Erythroblast (primary cell): ENCODE data around the gene CRYBA1.
"Not testable (repeated sequence)": the region's sequence is repeated elsewhere in the genome, so short reads cannot be mapped to it uniquely, and the experiment has no call there.

ENCODE experiments used
- DNase-seq, 2 experiments: peaks; one replicate each; lab custom pipeline; 2025; lab: John Stamatoyannopoulos, UW
- GATA1 ChIP-seq: IDR thresholded peaks from 2 replicates; pipeline ENCODE4 v1.6.1; 2011; ENCODE audit warnings: low read depth, mild to moderate bottlenecking, control low read depth, low read length, moderate library complexity
- POLR2A ChIP-seq: IDR thresholded peaks from 2 replicates; pipeline ENCODE4 v1.6.1; 2011; ENCODE audit warnings: mild to moderate bottlenecking, low read length

Gene CRYBA1

GRCh38 chr17:29247219-29247618, 560 bp downstream of the CRYBA1 start:
- DNase-seq, result no peak
- no peak for TF ChIP-seq POLR2A
- no peak for TF ChIP-seq GATA1

GRCh38 chr17:29248845-29249244, 2.2 kb downstream of the CRYBA1 start:
- no peak for DNase-seq
- TF ChIP-seq POLR2A, result no peak
- TF ChIP-seq GATA1, result no peak

- no peak for TF ChIP-seq POLR2A
- TF ChIP-seq GATA1, result no peak
- DNase-seq, result no peak
These were observed 4.0 kb downstream of the CRYBA1 start for GRCh38 chr17:29250666-29251065.

GRCh38 chr17:29251184-29251583, 4.5 kb downstream of the CRYBA1 start:
- DNase-seq, result no peak
- no peak for TF ChIP-seq GATA1
- TF ChIP-seq POLR2A, result no peak

GRCh38 chr17:29252101-29252791, 5.6 kb downstream of the CRYBA1 start:
- DNase-seq, result peak; percentile 30 to 37
- TF ChIP-seq GATA1, result no peak
- no peak for TF ChIP-seq POLR2A

- no peak for TF ChIP-seq GATA1
These were observed 6.4 kb downstream of the CRYBA1 start for GRCh38 chr17:29253037-29253436.

GRCh38 chr17:29255926-29256522, 9.4 kb downstream of the CRYBA1 start:
- no peak for DNase-seq
- TF ChIP-seq POLR2A, result no peak
- TF ChIP-seq GATA1, result no peak

More at GRCh38 chr17:29253037-29253436, 6.4 kb downstream of the CRYBA1 start:
- DNase-seq, result no peak

- TF ChIP-seq GATA1, result no peak
- TF ChIP-seq POLR2A, result no peak
- DNase-seq, result no peak
These were observed 10.2 kb downstream of the CRYBA1 start for GRCh38 chr17:29256735-29257466.

GRCh38 chr17:29257756-29258155, 11.1 kb downstream of the CRYBA1 start:
- TF ChIP-seq POLR2A, result no peak
- no peak for TF ChIP-seq GATA1
- DNase-seq, result no peak

GRCh38 chr17:29263916-29264315, 17.3 kb downstream of the CRYBA1 start:
- no peak for TF ChIP-seq GATA1
- TF ChIP-seq POLR2A, result no peak
- no peak for DNase-seq

GRCh38 chr17:29271980-29272379, 25.3 kb downstream of the CRYBA1 start:
- not testable (repeated sequence) for DNase-seq

GRCh38 chr17:29273924-29274323, 27.3 kb downstream of the CRYBA1 start:
- TF ChIP-seq POLR2A, result no peak
- no peak for TF ChIP-seq GATA1
- no peak for DNase-seq

- no peak for DNase-seq
- no peak for TF ChIP-seq GATA1
- no peak for TF ChIP-seq POLR2A
These were observed 32.0 kb downstream of the CRYBA1 start for GRCh38 chr17:29278692-29279091.

GRCh38 chr17:29279397-29280070, 32.9 kb downstream of the CRYBA1 start:
- no peak for DNase-seq
- TF ChIP-seq POLR2A, result no peak
- TF ChIP-seq GATA1, result no peak

- DNase-seq, result no peak
- TF ChIP-seq POLR2A, result no peak
- no peak for TF ChIP-seq GATA1
These were observed 36.8 kb downstream of the CRYBA1 start for GRCh38 chr17:29283496-29283895.

GRCh38 chr17:29283961-29284360, 37.3 kb downstream of the CRYBA1 start:
- no peak for DNase-seq
- TF ChIP-seq GATA1 (no peak), POLR2A (no peak)
